Smooth muscle cell (in vitro differentiated cells): ENCODE results near the gene ATP5PB. TPM values are rescaled to one million over a fixed set of nuclear protein-coding genes. Genes with fewer than 3 reads are reported as not detected.

ENCODE experiments used
- DNase-seq: peaks from one replicate; lab custom pipeline; 2025; ENCODE audit not compliant: unreplicated experiment; lab: John Stamatoyannopoulos, UW
- H2AFZ ChIP-seq: fragments of 200-600 bp; sonication (generic); 2 replicates; pipeline ENCODE4 v1.6.0; 2016; ENCODE audit warnings: antibody characterized with exemption, low read depth, mild to moderate bottlenecking
- H3F3A ChIP-seq: fragments of 200-600 bp; sonication (generic); 2 replicates; pipeline ENCODE4 v1.6.0; 2017; ENCODE audit warnings: antibody characterized with exemption, low read depth
- H3K27ac ChIP-seq: fragments of 200-600 bp; sonication (generic); 2 replicates; pipeline ENCODE4 v1.5.1; 2016; ENCODE audit warnings: low read depth, mild to moderate bottlenecking
- H3K27me3 ChIP-seq: fragments of 200-600 bp; sonication (generic); 2 replicates; pipeline ENCODE4 v1.6.1; 2016; ENCODE audit warnings: low read depth, mild to moderate bottlenecking
- H3K36me3 ChIP-seq: fragments of 200-600 bp; sonication (generic); 2 replicates; pipeline ENCODE4 v1.5.1; 2016; ENCODE audit warnings: low read depth
- H3K4me1 ChIP-seq: fragments of 200-600 bp; sonication (generic); 2 replicates; pipeline ENCODE4 v1.5.1; 2016; ENCODE audit warnings: low read depth
- H3K4me2 ChIP-seq: fragments of 200-600 bp; sonication (generic); 2 replicates; pipeline ENCODE4 v1.6.0; 2016; ENCODE audit warnings: mild to moderate bottlenecking
- H3K4me3 ChIP-seq: fragments of 200-600 bp; sonication (generic); 2 replicates; pipeline ENCODE4 v1.5.1; 2016; ENCODE audit warnings: mild to moderate bottlenecking
- H3K79me2 ChIP-seq: fragments of 200-600 bp; sonication (generic); 2 replicates; pipeline ENCODE4 v1.6.0; 2016; ENCODE audit warnings: low read depth, mild to moderate bottlenecking
- H3K9ac ChIP-seq: fragments of 200-600 bp; sonication (generic); 2 replicates; pipeline ENCODE4 v1.6.0; 2016; ENCODE audit warnings: low read depth
- H3K9me3 ChIP-seq: fragments of 200-600 bp; sonication (generic); replicated peaks from 2 replicates; pipeline ENCODE4 v1.5.1; 2016; ENCODE audit warnings: low read depth
- H4K20me1 ChIP-seq: fragments of 200-600 bp; sonication (generic); 2 replicates; pipeline ENCODE4 v1.6.0; 2016; ENCODE audit warnings: low read depth
- CTCF ChIP-seq: fragments of 200-600 bp; sonication (generic); IDR thresholded peaks from 2 replicates; pipeline ENCODE4 v1.5.1; 2017; ENCODE audit warnings: borderline replicate concordance, mild to moderate bottlenecking, antibody characterized with exemption; ENCODE audit not compliant: insufficient read depth, poor library complexity, severe bottlenecking
- WGBS: methylation state at CpG from one replicate; pipeline ENCODE4 v1.1.7; 2016; ENCODE audit warnings: low lambda C conversion rate; 5-methylcytosine and 5-hydroxymethylcytosine counted together
- polyA plus RNA-seq: library from polyadenylated mRNA; unstranded; fragments of >200 nt; fragmentation: Nextera tagmentation; extraction: Ambion mirVana; gene quantifications from 2 replicates; pipeline ENCODE4 v1.2.1, GENCODE V29; 2016
- total RNA-seq: library from RNA; depleted of rRNA; stranded (reverse); fragments of >200 nt; gene quantifications from 2 replicates; pipeline ENCODE4 v1.2.3, GENCODE V29; 2014

ATP5PB gene
- total and polyA plus RNA-seq, 2 experiments from 2014 or later, result 272 to 289 TPM

DNA sequence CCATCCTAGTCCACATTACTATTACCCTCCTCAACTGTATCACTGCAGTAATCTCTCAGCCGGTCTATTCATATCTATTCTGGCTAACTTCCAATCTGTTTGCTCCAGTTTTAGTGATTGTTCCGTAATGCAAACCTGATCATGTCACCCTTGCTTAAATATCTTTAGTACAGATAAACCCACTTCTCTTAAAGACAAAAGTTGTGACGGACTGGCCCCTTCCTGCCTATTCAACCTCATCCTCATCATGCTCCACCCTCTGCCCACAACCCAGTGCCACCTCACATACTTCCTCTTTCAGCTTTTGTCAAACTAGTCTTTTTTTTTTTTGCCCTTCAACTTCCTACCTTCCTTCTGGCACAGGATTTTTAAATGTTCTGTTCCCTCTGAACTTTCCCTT, 21.7 kb downstream of the ATP5PB start:
- H3K4me1 ChIP-seq, result no peaks in the 10 kb centered on the region
- no peaks in the 10 kb centered on the region for H3K79me2 ChIP-seq
- no peaks in the 10 kb centered on the region for H3K36me3 ChIP-seq
- 91% methylated on average over 3 of the region's 3 CpGs for WGBS
- H3K27ac ChIP-seq, result no peak overlapping the region
- no peak overlapping the region for H3K4me2 ChIP-seq
- H3K9ac ChIP-seq, result no peak overlapping the region
- no peak overlapping the region for H2AFZ ChIP-seq
- no peaks in the 10 kb centered on the region for H3K27me3 ChIP-seq
- H3K4me3 ChIP-seq, result no peak overlapping the region
- TF ChIP-seq CTCF, result no peak
- DNase-seq, result no peak
- no peaks in the 10 kb centered on the region for H4K20me1 ChIP-seq
- H3K9me3 ChIP-seq, result no peaks in the 10 kb centered on the region
- H3F3A ChIP-seq, result no peaks in the 10 kb centered on the region

DNA sequence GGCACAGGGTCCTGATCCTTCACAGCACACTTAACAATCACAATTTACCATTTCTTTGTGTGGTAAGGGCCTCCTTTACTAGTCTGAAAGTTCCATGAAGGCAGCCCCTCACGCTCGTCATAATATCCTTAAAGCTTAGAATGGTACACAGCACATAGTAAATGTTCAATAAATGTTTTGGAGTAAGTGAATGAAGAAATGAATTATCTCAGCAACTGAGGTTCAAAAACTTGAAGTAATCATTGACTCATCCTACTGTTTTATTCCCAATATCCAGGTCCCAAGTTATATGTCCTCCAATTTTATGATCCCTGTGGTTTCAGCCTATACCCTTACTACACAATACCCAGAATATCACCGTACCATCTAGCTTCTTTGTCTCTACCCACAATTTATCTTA, 22.3 kb downstream of the ATP5PB start:
- Histone ChIP-seq H3K4me2 (no peak overlapping the region), H3F3A (no peaks in the 10 kb centered on the region), H4K20me1 (no peaks in the 10 kb centered on the region), H2AFZ (no peak overlapping the region), H3K9me3 (no peaks in the 10 kb centered on the region), H3K4me1 (no peaks in the 10 kb centered on the region), H3K9ac (no peak overlapping the region), H3K79me2 (no peaks in the 10 kb centered on the region), H3K4me3 (no peak overlapping the region), H3K36me3 (no peaks in the 10 kb centered on the region), H3K27ac (no peak overlapping the region), H3K27me3 (no peaks in the 10 kb centered on the region)
- no peak for TF ChIP-seq CTCF
- over 99% methylated on average over 3 of the region's 3 CpGs for WGBS
- DNase-seq, result no peak

GRCh38 chr1:111474106-111474505, 24.8 kb downstream of the ATP5PB start:
- no peak overlapping the region for H2AFZ ChIP-seq
- H3K9me3 ChIP-seq, result no peaks in the 10 kb centered on the region
- H3K4me2 ChIP-seq, result no peak overlapping the region
- H3K27me3 ChIP-seq, result no peaks in the 10 kb centered on the region
- H3K27ac ChIP-seq, result no peak overlapping the region
- H3F3A ChIP-seq, result no peaks in the 10 kb centered on the region
- no peaks in the 10 kb centered on the region for H3K4me1 ChIP-seq
- no peaks in the 10 kb centered on the region for H4K20me1 ChIP-seq
- H3K36me3 ChIP-seq, result no peaks in the 10 kb centered on the region
- no peak overlapping the region for H3K4me3 ChIP-seq
- 96% methylated on average over 5 of the region's 5 CpGs for WGBS
- no peak for DNase-seq
- no peak overlapping the region for H3K9ac ChIP-seq
- no peak for TF ChIP-seq CTCF
- no peaks in the 10 kb centered on the region for H3K79me2 ChIP-seq

DNA sequence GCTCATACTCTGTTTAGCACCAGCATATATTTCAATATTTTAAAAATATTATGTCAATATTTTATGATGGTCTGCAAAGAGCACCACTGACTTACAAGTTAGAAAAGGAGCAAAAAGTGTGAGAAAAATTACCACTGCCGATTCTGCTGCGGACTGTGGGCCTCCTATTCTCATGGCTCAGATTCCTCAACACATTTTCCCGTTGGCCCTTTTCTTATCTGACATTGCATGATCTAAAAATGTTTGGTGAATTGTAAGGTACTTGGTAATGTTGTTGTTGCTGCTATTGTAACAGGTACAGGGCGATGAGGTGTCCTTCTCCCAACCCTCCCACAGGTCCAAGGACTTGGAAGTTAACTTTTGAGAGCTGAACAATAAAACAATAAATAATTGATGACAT, 25.3 kb downstream of the ATP5PB start:
- Histone ChIP-seq H2AFZ (no peak overlapping the region), H3K27ac (no peak overlapping the region), H3K79me2 (no peaks in the 10 kb centered on the region), H3K4me1 (no peaks in the 10 kb centered on the region), H3K9ac (no peak overlapping the region), H3K4me3 (no peak overlapping the region), H3K4me2 (no peak overlapping the region), H3K9me3 (no peaks in the 10 kb centered on the region), H3K27me3 (no peaks in the 10 kb centered on the region), H3K36me3 (no peaks in the 10 kb centered on the region), H3F3A (no peaks in the 10 kb centered on the region), H4K20me1 (no peaks in the 10 kb centered on the region)
- 94% methylated on average over 4 of the region's 4 CpGs for WGBS
- TF ChIP-seq CTCF, result no peak
- DNase-seq, result no peak
